ENCODE results near the gene CPNE8.
A peak's percentile ranks its signal among the peaks of the same experiment; 100 is the strongest.

CPNE8 gene

DNA sequence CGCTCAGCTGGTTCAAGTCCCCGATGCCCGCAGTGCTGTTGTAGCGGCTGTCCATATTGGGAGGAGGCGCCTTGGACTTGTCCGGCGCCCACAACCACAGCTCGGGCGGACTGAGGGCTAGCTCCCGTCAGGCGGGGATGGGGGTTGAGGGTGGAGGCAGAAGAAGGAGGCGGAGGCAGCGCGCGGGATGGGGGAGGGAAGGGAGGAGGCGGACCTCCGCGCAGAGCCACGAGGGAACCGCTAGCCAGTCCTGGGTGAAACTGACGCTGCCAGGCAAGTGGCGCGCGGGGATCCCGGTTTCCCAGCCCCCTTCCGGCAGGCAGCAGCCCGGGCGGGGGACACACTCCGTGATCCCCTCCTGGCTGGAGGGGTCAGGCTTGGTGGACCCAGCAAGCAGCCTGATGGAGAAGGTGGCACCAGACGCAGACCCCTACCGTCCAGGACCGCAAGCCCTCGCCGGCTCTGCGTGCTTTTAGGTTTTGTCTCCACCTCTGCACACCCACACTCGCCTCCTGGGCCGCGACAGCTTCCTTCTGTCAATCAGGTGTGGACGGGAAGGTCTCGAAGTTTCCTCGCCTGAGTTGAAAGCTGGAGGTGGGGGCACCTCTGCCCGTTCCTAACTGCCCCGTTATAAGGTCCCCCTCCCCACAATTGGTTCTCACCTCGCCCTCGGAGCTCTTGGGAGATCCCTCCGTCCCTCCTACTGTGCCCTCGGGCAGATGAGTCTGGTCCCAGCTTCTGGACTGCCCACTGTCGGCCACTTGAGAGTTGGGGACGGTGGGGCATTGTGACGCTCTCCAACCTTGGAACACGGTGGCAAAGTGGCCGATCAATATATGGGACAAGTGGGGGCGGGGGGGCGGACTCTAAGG, at the start of gene CPNE8:
TSS of gene CPNE8 (minus strand) at position 112 of the 872 bp plus-strand sequence. CDS start at position 55, 57 bp downstream.
- peak; percentile 12 for DNase-seq

DNA sequence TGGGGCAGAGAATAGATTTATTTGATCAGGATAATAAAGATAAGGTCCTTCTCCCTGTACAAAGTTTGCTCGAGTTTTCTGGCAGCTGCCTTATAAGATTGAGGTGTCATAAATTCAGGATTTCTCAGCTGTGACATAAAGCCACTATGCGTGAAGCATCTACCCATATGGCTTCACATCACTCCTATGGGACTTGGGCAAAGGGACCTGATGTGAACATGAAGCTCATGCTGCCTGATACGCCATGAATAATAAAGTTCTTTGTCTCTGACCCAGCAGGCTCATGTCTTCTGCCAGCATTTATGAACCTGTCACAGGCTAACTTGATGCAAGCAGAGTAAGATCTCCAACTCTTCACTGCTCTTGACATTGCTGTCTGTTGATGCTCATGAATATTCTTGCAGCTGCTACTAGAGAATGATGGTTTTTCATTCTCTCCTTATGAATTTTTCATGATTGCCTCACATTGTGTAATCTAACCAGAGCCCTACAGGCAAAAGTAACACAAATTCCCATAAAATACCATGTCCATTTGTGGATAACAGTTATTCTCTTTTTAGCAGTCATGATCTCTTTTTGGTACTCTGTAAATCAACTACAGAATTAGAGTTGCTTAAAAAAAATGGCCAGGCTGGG, 49.0 kb upstream of the CPNE8 start:
- DNase-seq: no peak

DNA sequence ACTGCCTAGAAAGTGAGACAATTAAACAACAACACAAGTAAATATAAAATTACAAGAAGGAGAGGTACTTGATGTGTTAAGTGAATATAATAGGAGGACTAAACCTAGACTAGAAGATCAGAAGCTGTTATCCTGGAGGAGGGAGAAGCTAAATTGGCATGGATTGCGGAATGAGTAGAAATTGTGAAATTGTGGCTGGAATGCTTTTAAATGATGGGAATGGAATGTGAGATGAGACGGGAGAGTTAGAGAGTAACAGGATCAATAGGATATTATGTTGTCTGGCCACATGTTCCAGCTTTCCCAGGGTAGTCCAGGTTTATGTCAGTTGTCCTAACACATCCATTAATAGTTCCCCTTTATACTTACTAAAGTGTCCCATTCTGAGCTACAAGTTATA, 44.0 kb upstream of the CPNE8 start:
- no peak for DNase-seq

DNA sequence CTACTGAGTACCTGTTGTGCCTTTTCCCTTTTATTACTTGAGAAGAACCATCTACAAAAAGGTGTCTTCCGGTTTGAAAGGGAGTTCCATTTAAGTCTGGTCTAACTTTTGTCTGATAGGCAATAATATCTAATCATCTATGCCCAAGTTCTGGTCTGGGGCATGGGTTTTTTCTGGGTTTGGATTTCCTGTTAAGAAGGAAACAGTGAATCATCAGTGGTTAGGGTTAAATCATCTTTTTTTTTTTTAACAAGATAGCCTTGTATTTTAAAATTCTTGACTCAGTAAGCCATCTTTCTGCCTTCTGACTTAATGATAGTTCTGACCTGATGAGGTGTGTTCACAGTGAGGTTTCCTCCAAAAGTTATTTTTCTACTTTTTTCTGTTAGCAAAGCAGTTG, 29.3 kb upstream of the CPNE8 start:
- DNase-seq: no peak

DNA sequence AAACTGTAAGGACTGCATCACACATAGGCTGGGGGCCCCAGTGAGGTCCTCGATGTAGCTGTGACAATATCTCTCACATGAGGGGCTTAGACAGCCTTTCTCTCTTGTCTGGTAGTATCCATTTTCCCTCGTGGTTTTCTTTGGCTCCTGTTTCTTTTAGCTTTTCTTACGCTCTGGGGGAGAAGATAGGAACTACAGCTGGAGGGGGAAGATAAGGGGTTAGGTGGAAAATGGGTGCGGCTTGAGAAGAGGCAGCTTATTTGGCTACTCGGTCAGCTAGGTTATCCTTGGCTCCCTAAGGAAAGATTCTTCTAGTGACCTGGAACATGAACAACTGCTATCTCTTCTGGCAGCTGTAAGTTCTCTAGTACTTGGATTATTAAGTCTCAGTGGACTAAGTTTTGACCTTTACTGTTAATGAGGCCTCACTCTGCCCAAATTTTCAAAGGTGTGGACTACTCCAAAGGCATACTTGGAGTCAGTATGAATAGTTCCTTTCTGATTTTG, 28.7 kb upstream of the CPNE8 start:
- DNase-seq: no peak

DNA sequence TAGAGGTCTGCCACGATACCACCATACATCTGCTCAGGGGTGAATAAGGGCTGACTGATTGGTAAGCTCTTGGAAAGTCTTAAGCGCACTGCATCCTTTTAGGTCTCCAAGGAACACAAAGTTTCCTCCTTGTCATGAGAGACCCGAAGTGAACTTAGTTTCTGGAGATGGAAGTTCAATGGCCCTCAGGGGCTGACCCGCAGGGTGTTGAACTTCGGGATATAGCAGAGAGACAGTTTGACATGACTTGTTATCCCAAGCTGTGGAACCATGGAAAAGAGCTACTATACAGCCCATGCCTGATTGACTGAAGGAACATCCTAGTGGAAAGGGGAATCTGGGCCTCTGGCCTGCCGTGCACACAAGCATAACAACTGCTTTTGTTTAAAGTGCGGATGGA, 26.9 kb upstream of the CPNE8 start:
- no peak for DNase-seq

DNA sequence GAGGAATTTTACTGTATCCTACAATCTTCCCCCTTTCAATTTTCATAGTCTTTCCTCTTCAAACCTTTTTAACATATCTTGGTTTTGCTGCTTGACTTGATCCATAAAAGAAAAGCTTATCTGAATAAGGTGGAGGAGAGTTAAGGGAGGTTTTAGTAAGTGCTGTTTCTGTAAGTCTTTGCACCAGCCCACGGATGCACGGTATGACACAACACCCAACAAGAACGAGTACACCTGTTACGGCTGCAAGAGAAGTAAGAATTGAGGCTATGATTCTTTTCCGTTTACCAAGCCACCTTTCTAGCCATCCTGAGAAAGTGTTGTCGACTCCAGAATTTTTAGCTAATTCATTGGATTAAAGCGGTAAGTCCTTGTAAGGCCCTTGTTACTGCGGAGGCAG, 26.1 kb upstream of the CPNE8 start:
- no peak for DNase-seq

DNA sequence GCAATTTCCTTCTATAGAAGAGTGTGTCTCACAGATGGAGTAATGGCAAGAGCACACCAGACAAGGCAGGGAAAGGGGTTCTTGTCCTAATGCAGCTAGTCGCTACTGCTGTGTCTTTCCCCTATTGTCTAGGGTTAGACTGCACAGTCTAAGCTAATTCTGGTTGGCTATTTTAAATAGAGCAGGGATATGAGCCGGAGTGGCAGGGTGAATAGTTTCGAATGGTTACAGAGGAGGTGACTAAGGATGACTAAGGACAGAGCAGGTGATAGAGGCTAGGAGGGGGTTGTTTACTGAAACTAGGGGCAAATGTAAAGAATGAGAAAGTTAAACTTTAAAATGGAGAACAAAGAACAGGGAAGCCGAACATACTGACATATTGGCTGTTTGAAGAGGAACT, 25.6 kb upstream of the CPNE8 start:
- no peak for DNase-seq

DNA sequence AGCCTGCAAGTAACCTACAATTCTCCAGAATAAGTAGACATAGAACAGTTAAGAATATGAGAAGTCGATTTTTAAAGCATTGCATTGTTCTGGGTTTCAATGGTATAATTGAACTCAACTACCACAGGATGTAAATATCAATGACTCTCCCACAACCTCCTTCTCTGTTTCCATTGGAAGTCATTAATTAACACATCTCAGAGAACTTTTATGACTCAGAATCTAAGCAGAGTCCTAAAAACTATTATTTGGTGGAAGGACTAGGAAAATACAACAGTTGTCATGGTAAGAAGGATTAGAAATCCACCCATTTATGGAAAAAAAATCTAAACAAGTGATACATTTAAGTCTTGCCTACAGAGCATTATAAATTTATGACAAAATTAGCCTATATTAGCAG, 21.1 kb upstream of the CPNE8 start:
- DNase-seq: no peak

DNA sequence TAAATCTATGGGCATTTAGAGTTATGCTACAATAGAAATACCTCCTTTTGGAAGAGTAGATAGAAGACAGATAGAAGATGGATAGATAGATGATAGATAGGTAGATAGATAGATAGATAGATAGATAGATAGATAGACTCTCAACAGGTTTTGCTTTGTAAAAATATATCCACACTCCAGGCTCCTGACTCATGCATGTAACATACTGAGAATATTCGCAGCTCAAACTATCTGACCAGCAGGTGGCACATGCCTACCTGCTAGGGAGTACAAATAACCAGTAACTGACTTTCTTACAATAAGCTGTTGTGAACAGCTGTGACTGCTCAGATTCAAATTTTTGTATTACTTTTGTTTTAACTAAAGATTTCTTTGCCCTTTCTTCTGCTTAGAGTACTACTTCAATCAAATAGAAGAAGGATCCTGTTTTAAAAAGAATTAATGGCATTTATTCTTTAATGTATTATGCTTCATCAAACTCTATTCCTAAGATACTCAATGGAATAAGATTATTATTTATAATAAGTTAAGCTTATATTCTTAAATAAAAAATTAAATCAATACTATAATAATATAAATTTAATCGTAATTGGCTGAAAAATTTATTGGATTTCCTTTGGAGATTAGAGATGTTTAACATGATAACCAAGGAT, 15.8 kb upstream of the CPNE8 start:
- DNase-seq: no peak

DNA sequence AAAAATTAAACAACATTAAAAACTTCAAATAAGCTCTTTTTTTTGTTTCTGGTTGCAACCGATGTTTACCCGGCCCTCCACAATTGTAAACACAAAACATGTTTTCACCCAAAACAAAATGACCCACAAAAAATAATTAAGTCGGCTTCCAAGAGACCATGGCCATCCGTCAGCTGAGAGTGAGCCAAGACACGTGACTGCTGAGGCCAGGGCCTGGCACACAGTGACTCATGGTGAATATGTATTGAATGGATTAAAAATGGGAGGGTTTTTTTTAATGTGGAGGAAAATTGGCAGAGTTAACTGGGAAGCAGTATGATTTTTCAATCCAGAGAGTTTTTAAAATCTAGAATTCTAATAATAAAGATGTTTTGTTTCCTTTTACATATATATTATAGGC, 13.8 kb upstream of the CPNE8 start:
- DNase-seq: no peak

DNA sequence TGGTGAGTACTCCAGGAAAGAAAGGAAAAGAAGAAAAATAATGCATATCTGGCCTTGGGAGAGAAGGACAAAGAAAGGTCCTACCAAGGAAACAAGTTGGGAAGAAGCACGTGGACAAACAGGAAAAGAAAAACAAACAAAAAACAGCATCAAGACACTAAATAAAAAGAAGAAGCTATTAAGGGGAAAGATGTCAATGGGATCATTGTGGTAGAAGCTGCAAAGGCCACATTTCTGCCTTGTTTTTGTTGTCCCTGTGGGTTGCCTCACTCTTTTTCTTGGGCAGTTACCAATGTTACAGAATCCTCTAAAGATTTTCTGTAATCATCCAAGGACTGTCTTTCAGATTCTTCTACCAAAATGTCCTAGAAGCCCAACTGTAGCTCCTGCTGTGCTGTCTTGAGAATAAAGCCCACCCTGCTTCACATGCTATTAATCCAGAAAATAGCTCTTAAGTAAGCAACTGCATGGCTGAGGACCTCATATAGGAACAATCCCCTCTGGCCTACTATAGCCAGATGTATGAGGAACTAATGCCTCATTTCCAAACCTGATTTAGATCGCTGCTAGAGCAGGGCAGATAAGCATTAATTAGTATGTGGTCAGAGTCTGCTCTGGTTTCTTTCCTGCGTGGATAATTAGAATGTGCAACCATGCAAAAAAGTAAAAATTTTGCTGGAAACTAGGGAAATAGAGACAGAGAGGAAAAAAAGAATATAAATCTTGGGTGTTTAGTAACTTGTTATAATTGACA, 10.2 kb upstream of the CPNE8 start:
- DNase-seq: no peak

DNA sequence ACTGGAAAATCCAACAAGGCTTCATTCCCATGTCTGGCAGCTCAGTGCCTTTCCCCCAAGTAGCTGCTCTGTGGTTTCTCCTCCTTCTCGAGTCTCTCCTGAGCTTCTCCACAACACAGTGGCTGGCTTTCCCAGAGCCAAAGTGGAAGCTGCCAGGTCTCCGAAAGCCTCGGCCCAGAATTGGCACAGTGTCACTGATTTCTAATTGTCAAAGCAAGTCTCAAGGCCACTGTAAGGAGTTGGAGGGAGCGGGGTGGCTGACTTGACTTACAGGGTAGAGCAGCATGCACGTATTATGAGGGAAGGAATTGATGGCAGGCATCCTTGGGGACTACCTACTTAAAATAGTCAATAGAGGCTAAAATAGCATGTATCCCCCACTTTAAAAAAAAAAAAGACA, 6.7 kb upstream of the CPNE8 start:
- DNase-seq: no peak

DNA sequence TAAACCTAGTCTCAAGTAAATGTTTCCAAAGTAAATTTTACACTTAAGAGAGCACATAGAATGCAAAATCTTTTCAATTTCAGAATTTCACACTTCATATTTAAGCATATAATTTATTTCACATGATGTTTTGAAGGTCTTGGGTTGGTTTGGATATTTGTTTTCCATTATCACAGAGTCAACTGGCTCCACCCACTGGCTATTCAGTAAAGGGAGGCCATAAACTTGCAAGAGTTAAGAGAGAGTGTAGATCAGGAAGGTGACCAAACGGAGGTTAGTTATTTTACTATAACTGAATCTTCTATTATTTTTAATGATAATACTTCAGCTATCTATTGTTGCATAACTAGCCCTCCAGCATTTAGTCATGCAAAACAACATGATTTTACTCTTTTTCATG, 6.2 kb upstream of the CPNE8 start:
- DNase-seq: no peak

DNA sequence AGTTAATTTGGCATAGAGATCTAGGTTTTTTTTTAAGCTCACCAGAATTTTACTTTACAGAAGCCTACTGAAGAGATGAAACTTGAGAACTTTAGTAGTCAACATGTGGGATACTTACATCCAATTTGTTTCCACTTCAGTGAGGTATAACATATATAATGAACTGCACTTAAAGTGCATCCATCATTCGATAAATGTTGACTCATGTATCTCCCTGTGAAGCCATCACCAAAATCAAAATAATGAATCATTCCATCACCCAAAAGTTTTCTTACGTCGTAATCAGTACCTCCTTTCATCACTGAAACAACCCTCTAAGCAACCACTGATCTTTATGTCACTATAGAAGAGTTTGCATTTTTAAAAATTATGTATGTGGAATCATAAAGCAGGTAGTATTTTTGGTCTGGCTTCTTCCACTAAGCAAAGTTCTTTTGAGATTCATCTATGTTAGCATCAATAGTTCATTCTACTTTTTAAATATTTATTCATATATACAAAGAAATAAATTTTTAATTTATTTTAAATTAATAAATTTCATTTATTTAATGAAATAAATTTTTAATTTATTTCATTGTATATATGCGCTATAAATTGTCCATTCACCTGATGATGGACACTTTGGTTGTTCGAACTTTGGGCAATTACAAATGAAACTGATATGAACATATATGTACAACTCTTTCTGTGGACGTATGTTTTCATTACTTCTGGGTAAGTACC, 2.0 kb upstream of the CPNE8 start:
- no peak for DNase-seq

DNA sequence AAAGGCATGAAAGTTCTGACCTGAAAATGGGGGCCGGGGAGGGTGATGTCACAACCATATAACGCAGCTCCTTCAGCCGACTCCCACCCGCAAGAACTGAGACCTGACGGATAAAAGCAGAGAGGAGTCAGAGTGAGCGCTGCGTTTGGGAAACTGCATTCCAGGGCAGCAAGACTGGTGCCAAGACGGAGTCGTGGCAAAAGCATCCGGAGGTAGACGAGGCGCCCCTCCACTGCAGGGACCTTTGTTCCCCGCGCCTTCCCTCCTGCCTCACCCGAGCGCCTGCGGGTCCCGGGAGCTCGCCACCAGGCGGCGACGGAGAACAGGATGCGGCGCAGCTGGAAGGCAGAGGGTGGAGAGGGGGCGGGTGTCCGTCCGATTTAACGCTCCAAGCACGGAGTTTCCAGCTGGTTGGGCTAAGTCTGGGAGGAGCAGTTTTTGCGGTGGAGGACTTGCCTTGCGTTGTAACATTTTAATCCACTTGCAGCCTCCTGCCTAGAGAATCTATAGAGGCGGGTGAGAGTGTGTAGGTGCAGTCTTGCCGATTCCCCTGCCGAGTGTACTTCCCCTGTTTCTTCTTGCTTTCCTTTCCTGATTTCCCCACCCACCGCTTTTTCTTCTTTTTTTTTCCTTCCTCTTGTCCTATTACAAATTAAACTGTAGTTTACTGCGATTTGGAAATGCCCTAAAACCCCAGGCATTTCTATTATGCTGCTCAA, 1.2 kb upstream of the CPNE8 start:
- peak; percentile 65 for DNase-seq

DNA sequence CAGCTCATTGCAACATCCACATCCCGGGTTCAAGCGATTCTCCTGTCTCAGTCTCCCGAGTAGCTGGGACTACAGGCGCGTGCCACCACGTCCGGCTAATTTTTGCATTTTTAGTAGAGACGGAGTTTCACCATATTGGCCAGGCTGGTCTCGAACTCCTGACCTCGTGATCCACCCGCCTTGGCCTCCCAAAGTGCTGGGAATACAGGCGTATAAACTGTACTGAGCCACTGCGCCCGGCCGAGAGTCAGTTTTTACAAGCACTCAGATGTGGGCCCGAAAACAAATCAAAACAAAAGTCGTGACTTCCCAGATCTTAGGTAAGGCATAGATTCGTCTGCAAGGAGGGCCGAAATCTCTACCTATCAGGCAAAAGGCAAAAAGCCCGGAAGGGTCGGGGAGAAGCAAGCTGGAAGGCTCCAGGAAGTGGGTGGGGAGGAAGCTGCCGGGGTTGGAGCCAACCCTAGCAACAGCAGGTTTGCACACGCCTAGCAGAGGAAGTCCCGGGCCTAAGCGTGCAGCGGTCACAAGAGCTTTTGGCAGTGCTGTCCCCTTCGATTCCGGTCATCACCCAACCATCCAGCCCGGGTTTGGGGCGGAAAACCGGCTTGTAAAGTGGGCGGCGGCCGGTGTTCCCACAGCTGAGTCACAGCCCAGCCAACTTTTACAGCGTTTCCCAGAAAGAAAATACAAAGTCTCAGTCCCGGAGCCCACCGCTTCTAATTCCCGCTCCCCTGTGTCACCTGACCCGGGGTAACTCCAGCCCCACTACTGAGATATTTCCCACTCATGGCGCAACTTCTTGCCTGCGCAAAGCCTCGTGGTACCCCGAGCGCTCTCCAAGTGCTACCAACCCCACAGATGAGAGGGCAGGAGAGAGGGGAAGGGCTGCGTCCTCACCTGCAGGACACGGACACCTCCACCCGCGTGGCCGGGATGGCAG, 583 bp downstream of the CPNE8 start:
- DNase-seq: peak; percentile 20

DNA sequence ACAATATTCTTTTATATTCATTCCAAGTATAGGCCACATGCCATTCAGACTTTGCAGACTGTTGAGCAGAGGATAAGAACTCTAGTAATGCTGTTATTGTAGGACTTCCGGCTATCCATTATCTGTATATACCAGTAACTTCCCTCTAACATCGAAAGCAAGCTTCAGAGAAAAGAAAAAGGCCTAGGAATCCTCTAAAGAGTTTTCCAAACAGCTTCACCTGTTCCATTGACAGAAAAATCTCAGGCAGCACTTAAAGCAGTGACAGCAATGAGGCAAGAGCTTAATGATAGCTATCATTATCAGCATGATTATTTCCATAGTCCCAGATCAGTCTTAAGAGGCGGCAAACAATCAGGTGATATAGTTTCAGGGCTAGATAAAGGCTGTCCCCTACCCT, 1.8 kb downstream of the CPNE8 start:
- no peak for DNase-seq

DNA sequence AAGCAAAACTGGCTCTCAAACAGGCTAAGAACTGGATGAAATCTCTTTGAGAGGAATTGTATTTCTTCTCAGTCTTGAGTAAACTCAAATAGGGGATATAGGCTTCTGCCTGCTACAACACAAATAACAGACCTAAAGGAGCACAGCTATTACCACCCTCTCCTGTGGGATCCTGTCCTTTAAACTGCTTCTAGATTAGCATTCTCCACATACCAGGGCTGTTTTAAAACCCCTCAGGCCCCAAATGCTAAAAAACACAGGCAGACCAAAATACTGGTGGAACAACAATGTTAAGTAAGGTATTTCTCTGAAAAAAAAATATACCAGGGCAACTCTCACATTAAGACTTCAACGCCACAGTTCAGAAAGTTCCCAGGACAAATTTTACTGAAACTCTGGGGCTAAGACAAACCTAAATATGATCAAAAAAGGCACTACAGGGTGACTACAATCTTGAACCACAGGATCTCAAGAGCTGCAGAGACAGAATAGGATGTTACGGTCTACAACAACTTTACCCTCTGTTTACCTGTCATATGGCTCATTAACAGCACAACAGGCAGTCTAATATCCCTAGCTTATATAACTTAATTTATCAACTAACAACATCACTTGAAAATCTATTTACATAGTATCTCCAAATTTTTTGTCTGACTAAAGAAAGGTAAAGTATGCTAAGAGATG, 7.2 kb downstream of the CPNE8 start:
- DNase-seq: no peak

DNA sequence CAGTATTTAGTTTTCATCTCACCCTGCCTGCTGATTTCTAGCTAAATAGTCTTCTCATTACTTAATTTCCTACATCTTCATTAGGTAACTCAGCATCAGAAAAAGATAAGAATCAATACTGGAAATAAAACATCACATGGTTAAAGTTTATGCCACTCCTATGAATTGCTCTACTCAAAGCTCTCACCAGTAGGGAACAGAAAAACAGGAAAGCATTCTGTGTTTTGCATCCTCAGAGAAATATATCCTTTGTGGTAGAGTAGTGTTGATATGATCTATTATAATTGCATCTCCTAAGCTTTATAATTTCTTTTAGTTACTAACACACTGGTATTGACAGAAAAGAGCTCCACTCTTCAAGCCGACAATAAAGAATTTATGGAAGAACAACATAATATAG, 9.9 kb downstream of the CPNE8 start:
- DNase-seq: no peak
